ENCODE results near the gene SMARCC2.

The SMARCC2 gene

DNA sequence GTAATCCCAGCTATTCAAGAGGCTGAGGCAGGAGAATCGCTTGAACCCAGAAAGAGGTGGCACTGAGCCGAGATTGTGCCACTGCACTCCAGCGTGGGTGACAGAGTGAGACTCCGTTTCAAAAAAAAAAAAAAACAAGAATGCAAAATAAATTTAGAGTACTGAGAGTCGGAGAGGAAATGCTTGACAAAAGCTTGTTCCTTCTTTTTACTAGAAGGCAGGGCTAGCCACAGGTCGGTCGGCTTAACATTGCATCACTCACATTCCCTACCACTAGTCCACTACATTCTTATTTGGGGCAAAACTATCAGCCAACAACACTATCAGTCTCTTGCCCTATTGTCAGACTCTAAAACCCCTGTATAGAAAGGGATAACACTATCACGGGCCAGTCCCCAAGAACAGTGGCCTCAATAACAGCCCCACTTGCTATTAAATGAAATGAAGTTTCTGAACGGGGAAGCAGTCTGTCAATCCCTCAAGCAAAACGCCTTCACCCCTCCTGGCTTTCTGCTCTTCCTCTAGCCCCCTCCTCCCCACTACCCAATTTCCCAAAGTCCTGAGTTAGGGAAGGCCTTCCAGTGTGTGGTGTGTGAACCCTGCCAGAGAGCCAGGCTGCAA is 31.4 kb upstream of the SMARCC2 start:
- Histone ChIP-seq H3K27ac (peak overlapping the region; percentile 88; the same call in 1 of the 2 replicates), H3K9ac (ENCODE audit: insufficient read length) (peak overlapping the region; percentile 89), H3K9me3 (ENCODE audit: low read depth, low read length) (no peaks in the 10 kb centered on the region), H3K4me3 (peak overlapping the region; percentile 98), H3K36me3 (ENCODE audit: insufficient read depth, low read length) (no peaks in the 10 kb centered on the region; the same call in 1 of the 2 replicates)
- no peak for TF ChIP-seq EZH2 (IDR thresholded peaks at IDR 0.05)
- TF ChIP-seq FOXP2 (optimal IDR thresholded peaks at IDR 0.05; ENCODE audit: control extremely low read depth, extremely low read length, insufficient read depth) = no peak
- TF ChIP-seq POLR2AphosphoS5 (IDR thresholded peaks at IDR 0.05; ENCODE audit: borderline replicate concordance, low read depth, low read length) = no peak
- no peak for DNase-seq (ENCODE audit: low read depth, low spot score)

GRCh38 chr12:56219840-56220239 is 30.6 kb upstream of the SMARCC2 start:
- Histone ChIP-seq H3K27ac (no peak overlapping the region), H3K4me3 (no peak overlapping the region)

DNA sequence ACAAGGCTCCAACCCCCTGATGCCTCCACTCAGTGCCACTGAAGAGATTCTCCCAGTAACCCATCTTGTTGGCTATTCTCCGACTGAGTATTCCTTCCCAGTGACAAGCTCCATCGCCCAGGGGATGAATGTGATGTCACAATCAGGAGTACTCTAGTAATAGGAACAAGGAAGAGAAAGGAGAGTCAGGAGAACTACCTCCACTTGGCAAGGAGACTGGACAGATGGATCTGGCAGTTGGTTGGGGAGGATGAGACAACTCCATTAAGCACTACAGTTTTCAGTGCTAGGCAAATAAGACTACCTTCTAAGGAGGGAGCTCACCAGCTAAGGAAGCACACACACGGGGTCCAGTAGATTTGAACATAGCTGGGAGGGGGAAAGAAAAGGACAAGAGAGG is 27.2 kb upstream of the SMARCC2 start:
- Histone ChIP-seq H3K27ac (no peak overlapping the region), H3K36me3 (ENCODE audit: insufficient read depth, low read length) (peaks cover 31% of the 10 kb centered on the region), H3K9ac (ENCODE audit: insufficient read length) (no peak overlapping the region)

More at GRCh38 chr12:56219840-56220239, 30.6 kb upstream of the SMARCC2 start:
- Histone ChIP-seq H3K9ac (ENCODE audit: insufficient read length) (no peak overlapping the region), H3K36me3 (ENCODE audit: insufficient read depth, low read length) (peaks cover 4% of the 10 kb centered on the region; the same call in 1 of the 2 replicates), H3K9me3 (ENCODE audit: low read depth, low read length) (no peaks in the 10 kb centered on the region)
- TF ChIP-seq FOXP2 (optimal IDR thresholded peaks at IDR 0.05; ENCODE audit: control extremely low read depth, extremely low read length, insufficient read depth) (no peak), EZH2 (IDR thresholded peaks at IDR 0.05) (no peak), POLR2AphosphoS5 (IDR thresholded peaks at IDR 0.05; ENCODE audit: borderline replicate concordance, low read depth, low read length) (no peak)
- no peak for DNase-seq (ENCODE audit: low read depth, low spot score)

GRCh38 chr12:56213878-56214277 is 24.6 kb upstream of the SMARCC2 start:
- Histone ChIP-seq H3K27ac (no peak overlapping the region), H3K9me3 (ENCODE audit: low read depth, low read length) (no peaks in the 10 kb centered on the region), H3K36me3 (ENCODE audit: insufficient read depth, low read length) (peaks cover 45% of the 10 kb centered on the region), H3K4me3 (no peak overlapping the region), H3K9ac (ENCODE audit: insufficient read length) (no peak overlapping the region)
- TF ChIP-seq FOXP2 (optimal IDR thresholded peaks at IDR 0.05; ENCODE audit: control extremely low read depth, extremely low read length, insufficient read depth) = no peak
- no peak for TF ChIP-seq POLR2AphosphoS5 (IDR thresholded peaks at IDR 0.05; ENCODE audit: borderline replicate concordance, low read depth, low read length)
- TF ChIP-seq EZH2 (IDR thresholded peaks at IDR 0.05) = no peak
- DNase-seq (ENCODE audit: low read depth, low spot score) = no peak

More for the DNA sequence above, 27.2 kb upstream of the SMARCC2 start:
- Histone ChIP-seq H3K4me3 (no peak overlapping the region), H3K9me3 (ENCODE audit: low read depth, low read length) (no peaks in the 10 kb centered on the region)
- no peak for TF ChIP-seq POLR2AphosphoS5 (IDR thresholded peaks at IDR 0.05; ENCODE audit: borderline replicate concordance, low read depth, low read length)
- TF ChIP-seq EZH2 (IDR thresholded peaks at IDR 0.05) = no peak
- no peak for TF ChIP-seq FOXP2 (optimal IDR thresholded peaks at IDR 0.05; ENCODE audit: control extremely low read depth, extremely low read length, insufficient read depth)
- DNase-seq (ENCODE audit: low read depth, low spot score) = no peak

- Histone ChIP-seq H3K9ac (ENCODE audit: insufficient read length) (no peak overlapping the region), H3K36me3 (ENCODE audit: insufficient read depth, low read length) (peaks cover 54% of the 10 kb centered on the region), H3K4me3 (no peak overlapping the region), H3K9me3 (ENCODE audit: low read depth, low read length) (no peaks in the 10 kb centered on the region), H3K27ac (no peak overlapping the region)
- DNase-seq (ENCODE audit: low read depth, low spot score) = no peak
- TF ChIP-seq EZH2 (IDR thresholded peaks at IDR 0.05) (no peak), FOXP2 (optimal IDR thresholded peaks at IDR 0.05; ENCODE audit: control extremely low read depth, extremely low read length, insufficient read depth) (no peak)
Observed at GRCh38 chr12:56212361-56212760, 23.1 kb upstream of the SMARCC2 start.

- Histone ChIP-seq H3K9me3 (ENCODE audit: low read depth, low read length) (no peaks in the 10 kb centered on the region), H3K4me3 (no peak overlapping the region), H3K9ac (ENCODE audit: insufficient read length) (no peak overlapping the region), H3K36me3 (ENCODE audit: insufficient read depth, low read length) (peaks cover 58% of the 10 kb centered on the region), H3K27ac (no peak overlapping the region)
- TF ChIP-seq POLR2AphosphoS5 (IDR thresholded peaks at IDR 0.05; ENCODE audit: borderline replicate concordance, low read depth, low read length) (no peak), EZH2 (IDR thresholded peaks at IDR 0.05) (no peak), FOXP2 (optimal IDR thresholded peaks at IDR 0.05; ENCODE audit: control extremely low read depth, extremely low read length, insufficient read depth) (no peak)
- DNase-seq (ENCODE audit: low read depth, low spot score) = no peak
Observed at GRCh38 chr12:56208006-56208405, 18.7 kb upstream of the SMARCC2 start.

- H3K4me3 ChIP-seq = no peak overlapping the region
- no peak for DNase-seq (ENCODE audit: low read depth, low spot score)
- H3K36me3 ChIP-seq (ENCODE audit: insufficient read depth, low read length) = peaks cover 45% of the 10 kb centered on the region
- no peak overlapping the region for H3K9ac ChIP-seq (ENCODE audit: insufficient read length)
- TF ChIP-seq POLR2AphosphoS5 (IDR thresholded peaks at IDR 0.05; ENCODE audit: borderline replicate concordance, low read depth, low read length) (no peak), EZH2 (IDR thresholded peaks at IDR 0.05) (no peak), FOXP2 (optimal IDR thresholded peaks at IDR 0.05; ENCODE audit: control extremely low read depth, extremely low read length, insufficient read depth) (no peak)
- no peaks in the 10 kb centered on the region for H3K9me3 ChIP-seq (ENCODE audit: low read depth, low read length)
- H3K27ac ChIP-seq = no peak overlapping the region
Observed at GRCh38 chr12:56206452-56207166, 17.3 kb upstream of the SMARCC2 start.

DNA sequence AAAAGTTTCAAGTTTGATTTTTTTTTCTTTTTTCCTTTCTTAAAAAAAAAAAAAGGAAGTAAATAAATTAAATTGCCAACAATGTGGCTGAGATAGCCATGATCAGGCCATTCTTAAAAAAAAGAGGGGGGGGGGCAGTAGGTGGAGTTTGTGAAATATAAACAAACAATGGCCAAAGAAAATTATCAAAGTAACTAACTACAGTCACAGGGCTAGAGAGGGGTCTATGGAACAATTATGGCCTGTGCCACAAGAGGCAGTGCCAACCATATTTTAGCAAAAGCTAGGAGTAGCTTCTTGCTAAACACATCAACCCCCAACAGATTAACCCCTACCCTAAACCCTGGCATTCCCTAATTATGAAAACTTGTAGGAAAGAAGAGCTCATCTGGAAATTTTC is 16.2 kb upstream of the SMARCC2 start:
- Histone ChIP-seq H3K36me3 (ENCODE audit: insufficient read depth, low read length) (peaks cover 41% of the 10 kb centered on the region), H3K9me3 (ENCODE audit: low read depth, low read length) (no peaks in the 10 kb centered on the region)

More for the DNA sequence above, 16.2 kb upstream of the SMARCC2 start:
- TF ChIP-seq EZH2 (IDR thresholded peaks at IDR 0.05) (no peak), FOXP2 (optimal IDR thresholded peaks at IDR 0.05; ENCODE audit: control extremely low read depth, extremely low read length, insufficient read depth) (no peak), POLR2AphosphoS5 (IDR thresholded peaks at IDR 0.05; ENCODE audit: borderline replicate concordance, low read depth, low read length) (no peak)
- Histone ChIP-seq H3K27ac (no peak overlapping the region), H3K9ac (ENCODE audit: insufficient read length) (no peak overlapping the region), H3K4me3 (no peak overlapping the region)
- no peak for DNase-seq (ENCODE audit: low read depth, low spot score)
